COR-L47 (cell line): ENCODE results near the gene SH3GL1.

Source experiments
- DNase-seq: peaks from one replicate; lab custom pipeline; 2025; lab: John Stamatoyannopoulos, UW

The SH3GL1 gene

GRCh38 chr19:4375164-4376027, 25.0 kb downstream of the SH3GL1 start:
- no peak for DNase-seq

GRCh38 chr19:4374498-4375163, 25.7 kb downstream of the SH3GL1 start:
- DNase-seq: no peak

GRCh38 chr19:4373601-4374497, 26.5 kb downstream of the SH3GL1 start:
- no peak for DNase-seq

- no peak for DNase-seq
These were observed 27.4 kb downstream of the SH3GL1 start for GRCh38 chr19:4373013-4373367.

- DNase-seq: no peak
These were observed 28.0 kb downstream of the SH3GL1 start for GRCh38 chr19:4372165-4373012.

- no peak for DNase-seq
These were observed 28.8 kb downstream of the SH3GL1 start for GRCh38 chr19:4371247-4372164.

- DNase-seq: no peak
These were observed 29.8 kb downstream of the SH3GL1 start for GRCh38 chr19:4370418-4371041.

GRCh38 chr19:4369888-4370260, 30.5 kb downstream of the SH3GL1 start:
- no peak for DNase-seq

- DNase-seq: no peak
These were observed 31.0 kb downstream of the SH3GL1 start for GRCh38 chr19:4369109-4369887.

GRCh38 chr19:4368128-4368820, 32.1 kb downstream of the SH3GL1 start:
- no peak for DNase-seq

GRCh38 chr19:4367781-4368127, 32.6 kb downstream of the SH3GL1 start:
- no peak for DNase-seq

- no peak for DNase-seq
These were observed 33.0 kb downstream of the SH3GL1 start for GRCh38 chr19:4367336-4367723.

- no peak for DNase-seq
These were observed 33.5 kb downstream of the SH3GL1 start for GRCh38 chr19:4366666-4367335.

- DNase-seq: no peak
These were observed 34.3 kb downstream of the SH3GL1 start for GRCh38 chr19:4365791-4366665.

- no peak for DNase-seq
These were observed 35.0 kb downstream of the SH3GL1 start for GRCh38 chr19:4365341-4365740.

- DNase-seq: no peak
These were observed 36.6 kb downstream of the SH3GL1 start for GRCh38 chr19:4363571-4364304.
